KG1 (cell line): ENCODE measurements around the gene LCAT.

ENCODE experiments used
- DNase-seq: peaks from one replicate; lab custom pipeline; 2025; lab: John Stamatoyannopoulos, UW

Gene LCAT

GRCh38 chr16:67968400-67969253 lies 24.7 kb upstream of the LCAT start, which contains the start of gene SLC12A4:
Gene SLC12A4 (minus strand): TSS chr16:67968637. CDS start chr16:67968553, 84 bp downstream.
- peak; percentile 43 for DNase-seq

- no peak for DNase-seq
Measured at GRCh38 chr16:67967958-67968399, 24.1 kb upstream of the LCAT start.

GRCh38 chr16:67967183-67967957 lies 23.4 kb upstream of the LCAT start:
- DNase-seq: no peak

GRCh38 chr16:67966549-67967182 lies 22.7 kb upstream of the LCAT start:
- DNase-seq: no peak

- DNase-seq: no peak
Measured at GRCh38 chr16:67965668-67966548, 22.0 kb upstream of the LCAT start.

GRCh38 chr16:67964477-67965131 lies 20.7 kb upstream of the LCAT start:
- no peak for DNase-seq

- DNase-seq: no peak
Measured at GRCh38 chr16:67963662-67964321, 19.9 kb upstream of the LCAT start.

GRCh38 chr16:67963292-67963661 lies 19.4 kb upstream of the LCAT start:
- DNase-seq: no peak

GRCh38 chr16:67962135-67962534 lies 18.2 kb upstream of the LCAT start:
- no peak for DNase-seq

GRCh38 chr16:67961551-67961957 lies 17.6 kb upstream of the LCAT start:
- no peak for DNase-seq

- DNase-seq: no peak
Measured at GRCh38 chr16:67959536-67960329, 15.8 kb upstream of the LCAT start.

GRCh38 chr16:67957622-67958021 lies 13.7 kb upstream of the LCAT start:
- no peak for DNase-seq

- DNase-seq: no peak
Measured at GRCh38 chr16:67954421-67955196, 10.7 kb upstream of the LCAT start.

GRCh38 chr16:67953641-67954375 lies 9.9 kb upstream of the LCAT start:
- DNase-seq: no peak

- no peak for DNase-seq
Measured at GRCh38 chr16:67951485-67951884, 7.6 kb upstream of the LCAT start.

- no peak for DNase-seq
Measured at GRCh38 chr16:67950335-67950843, 6.5 kb upstream of the LCAT start.

GRCh38 chr16:67949645-67950044 lies 5.7 kb upstream of the LCAT start:
- DNase-seq: no peak

- DNase-seq: no peak
Measured at GRCh38 chr16:67948015-67948414, 4.1 kb upstream of the LCAT start.
